GM21529 (cell line): ENCODE results near the gene HUNK.
"Not testable (repeated sequence)": the region's sequence is repeated elsewhere in the genome, so short reads cannot be mapped to it uniquely, and the experiment has no call there.

ENCODE experiments used
- ATAC-seq: cut with Tn5 transposase; IDR thresholded peaks from one replicate; pipeline ENCODE4 v1.9.1; 2021; ENCODE audit not compliant: unreplicated experiment

HUNK gene

DNA sequence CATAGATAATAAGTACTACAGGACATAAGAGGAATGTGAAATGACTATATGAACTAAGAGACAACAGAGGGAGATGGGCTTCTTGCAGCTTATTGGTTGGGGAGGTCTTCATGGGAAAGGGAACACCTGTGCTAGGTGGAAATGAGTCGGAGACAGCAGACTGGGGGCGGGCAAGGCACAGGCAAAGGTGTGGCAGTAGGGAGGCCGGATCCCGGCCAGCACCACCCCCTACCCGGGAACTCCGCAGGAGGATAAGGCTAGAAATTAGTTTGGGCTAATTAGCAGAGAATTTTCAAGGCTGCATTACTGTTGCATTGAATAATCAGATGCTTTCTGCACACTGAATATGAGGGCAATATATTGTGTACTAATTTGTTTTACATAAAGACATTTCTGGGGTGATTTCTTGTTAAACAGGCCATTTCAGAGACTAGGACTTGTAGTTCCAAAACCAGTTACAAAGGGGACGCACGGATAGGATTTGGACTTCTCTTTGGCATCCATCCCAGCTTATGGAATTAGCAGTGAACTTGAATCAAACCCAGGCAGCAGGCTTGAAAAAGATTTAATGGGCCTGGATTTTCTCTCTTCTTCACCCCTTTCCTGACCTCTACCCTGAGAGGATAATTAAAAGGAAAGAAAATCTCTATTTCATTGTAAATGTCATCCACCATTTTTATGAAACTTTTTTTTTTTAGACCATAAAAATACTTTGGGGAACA lies 2.2 kb upstream of the HUNK start:
- ATAC-seq: no peak

DNA sequence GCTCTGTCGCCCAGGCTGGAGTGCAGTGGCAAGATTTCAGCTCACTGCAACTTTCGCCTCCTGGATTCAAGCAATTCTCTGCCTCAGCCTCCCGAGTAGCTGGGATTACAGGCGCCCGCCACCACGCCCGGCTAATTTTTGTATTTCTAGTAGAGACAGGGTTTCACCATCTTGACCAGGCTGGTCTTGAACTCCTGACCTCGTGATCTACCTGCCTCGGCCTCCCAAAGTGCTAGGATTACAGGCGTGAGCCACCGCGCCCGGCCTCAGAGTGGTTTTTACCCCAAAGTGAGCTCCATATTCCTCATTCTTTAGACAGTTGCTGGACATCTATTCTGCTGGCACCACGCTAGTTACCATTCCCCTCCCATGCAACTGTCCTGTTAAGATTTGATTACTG lies 1.4 kb upstream of the HUNK start:
- ATAC-seq: not testable (repeated sequence)

DNA sequence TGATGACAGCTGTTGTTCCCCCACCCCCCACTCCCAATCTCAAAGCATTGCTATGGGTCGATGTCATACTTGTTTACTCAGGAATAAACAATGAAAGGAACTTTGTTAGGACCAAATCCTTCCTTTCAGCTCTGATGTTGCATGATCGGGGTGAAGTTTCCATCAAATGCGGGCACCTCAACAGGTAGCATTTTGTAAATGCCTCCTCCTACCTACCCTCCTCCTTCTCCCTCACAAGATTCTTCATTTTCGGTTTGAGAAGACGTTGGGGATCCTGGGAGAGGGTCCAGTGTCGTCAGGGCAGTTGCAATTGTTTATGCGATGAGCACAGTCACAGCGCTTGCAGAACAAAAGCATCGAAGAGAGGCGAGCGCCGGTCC lies 758 bp upstream of the HUNK start:
- no peak for ATAC-seq

DNA sequence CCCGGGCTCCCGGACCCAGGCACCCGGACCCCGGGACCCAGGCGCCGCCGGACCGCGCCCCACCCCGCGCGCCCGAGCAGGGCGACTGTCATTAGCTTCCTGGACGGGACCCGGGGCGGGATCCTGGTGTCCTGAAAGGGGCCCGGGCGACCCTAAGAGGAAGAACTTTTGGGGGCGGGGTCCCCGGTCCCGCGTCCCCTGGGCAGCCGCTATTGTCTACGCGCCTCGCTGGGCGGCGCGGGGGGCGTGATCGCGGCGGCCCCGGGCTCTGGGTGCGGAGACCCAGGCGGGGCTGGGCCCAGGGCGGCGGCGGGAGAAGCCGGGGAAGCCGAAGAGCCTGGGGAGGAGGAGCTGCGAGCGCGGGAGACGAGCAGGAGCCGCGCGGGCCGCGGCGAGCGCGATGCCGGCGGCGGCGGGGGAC lies 465 bp downstream of the HUNK start:
- ATAC-seq: no peak

DNA sequence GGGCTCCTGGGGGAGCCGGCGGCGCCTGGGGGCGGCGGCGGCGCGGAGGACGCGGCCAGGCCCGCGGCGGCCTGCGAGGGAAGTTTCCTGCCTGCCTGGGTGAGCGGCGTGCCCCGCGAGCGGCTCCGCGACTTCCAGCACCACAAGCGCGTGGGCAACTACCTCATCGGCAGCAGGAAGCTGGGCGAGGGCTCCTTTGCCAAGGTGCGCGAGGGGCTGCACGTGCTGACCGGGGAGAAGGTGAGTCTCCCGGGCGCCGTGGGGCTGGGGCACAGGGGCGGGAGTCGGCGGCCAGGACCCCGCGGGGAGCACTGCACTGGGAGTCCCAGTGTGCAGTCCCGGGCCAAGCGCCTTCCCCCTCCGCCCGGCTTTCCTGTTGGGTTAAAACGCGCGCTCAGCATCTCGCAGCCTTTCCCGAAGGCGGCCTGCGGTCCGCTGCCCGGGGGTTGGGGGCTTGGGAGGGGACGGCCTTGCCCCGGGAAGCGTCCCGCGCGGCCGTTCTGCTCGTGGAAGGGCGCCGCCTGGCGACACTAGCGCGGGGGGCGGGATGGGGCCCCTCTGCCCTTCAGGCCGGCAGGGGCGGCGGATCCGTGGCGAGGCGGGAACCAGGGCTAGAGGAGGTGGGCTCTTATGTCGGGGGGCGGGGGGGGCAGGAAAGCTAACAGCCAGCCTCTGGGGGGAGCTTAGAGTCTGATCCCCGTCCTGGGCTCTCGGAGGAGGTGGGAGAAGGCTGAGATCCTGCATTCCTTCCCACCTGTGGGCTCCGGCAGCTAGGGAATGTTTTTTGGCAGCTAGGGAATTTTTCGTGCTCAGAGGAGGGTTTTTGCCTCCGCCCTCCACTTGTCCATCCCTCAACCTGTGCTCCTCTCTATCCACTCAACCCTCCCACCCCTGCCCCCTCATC lies 1.1 kb downstream of the HUNK start:
- ATAC-seq: no peak

DNA sequence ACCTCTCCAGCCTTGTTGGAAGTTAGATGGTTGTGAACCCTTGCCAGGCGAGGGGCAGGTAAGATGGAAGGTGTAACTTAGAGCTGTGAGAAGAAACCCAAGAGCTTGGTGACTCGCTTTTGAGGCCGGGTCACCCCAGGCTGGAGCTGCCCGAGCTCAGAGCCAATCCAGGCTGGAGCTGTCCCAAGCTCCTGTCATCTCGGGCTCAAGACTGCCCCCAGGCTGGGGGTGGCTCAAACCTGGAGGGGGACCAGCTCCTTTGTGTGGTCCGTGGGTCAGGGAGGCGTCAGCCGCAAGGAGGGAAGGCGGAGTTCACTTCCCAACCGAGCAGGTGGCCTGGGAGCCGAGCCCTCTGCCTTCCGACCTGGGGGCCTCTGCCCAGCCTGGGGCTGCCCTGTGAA lies 2.0 kb downstream of the HUNK start:
- no peak for ATAC-seq

DNA sequence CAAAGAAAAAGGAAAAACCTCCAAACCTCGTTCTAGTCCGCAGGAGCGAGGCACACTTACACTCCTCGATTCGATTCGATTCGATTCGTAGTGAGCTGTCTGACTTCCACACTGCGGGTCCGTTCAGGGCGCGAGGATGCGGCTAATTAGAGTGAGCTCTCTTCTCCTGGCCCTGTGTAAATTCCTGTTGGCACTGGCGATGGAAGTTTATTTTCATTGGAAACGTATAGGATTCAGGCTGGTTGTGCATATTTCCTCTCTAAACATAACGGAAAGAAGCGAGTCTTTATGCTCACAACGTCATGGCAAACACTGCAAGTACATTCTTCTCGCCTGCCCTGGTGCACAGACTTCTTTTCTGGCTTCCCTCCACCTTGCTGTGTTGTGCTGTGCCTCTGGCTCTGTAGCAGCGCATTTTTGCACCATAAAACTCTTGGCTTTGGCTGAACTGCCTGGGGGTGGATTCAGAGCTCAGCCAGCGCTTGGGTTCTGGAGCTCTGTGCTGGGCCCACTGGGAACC lies 2.7 kb downstream of the HUNK start:
- no peak for ATAC-seq

DNA sequence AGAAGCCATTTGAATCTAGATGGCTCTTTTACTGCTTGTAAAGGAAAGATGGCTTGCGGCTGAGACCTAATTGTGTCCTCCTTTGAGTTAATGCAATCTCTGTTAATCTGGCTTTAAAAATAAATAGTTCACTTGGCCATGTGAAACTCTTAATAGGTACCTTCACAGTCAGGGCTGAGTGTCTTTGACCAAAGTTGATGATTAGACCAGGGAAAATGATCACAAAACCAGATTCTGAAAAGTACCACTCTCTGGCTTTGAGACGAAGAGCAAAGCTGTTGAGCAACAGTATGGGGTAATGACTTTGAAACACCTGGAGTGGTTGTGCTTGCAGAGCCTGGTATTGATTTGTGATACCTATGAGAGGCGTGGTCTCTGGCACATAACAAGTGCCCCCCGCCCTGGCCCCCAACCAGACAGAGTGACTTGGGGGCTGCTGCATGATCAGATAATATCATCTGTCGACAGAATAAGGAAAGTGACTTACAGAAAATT lies 4.7 kb downstream of the HUNK start:
- ATAC-seq: no peak

DNA sequence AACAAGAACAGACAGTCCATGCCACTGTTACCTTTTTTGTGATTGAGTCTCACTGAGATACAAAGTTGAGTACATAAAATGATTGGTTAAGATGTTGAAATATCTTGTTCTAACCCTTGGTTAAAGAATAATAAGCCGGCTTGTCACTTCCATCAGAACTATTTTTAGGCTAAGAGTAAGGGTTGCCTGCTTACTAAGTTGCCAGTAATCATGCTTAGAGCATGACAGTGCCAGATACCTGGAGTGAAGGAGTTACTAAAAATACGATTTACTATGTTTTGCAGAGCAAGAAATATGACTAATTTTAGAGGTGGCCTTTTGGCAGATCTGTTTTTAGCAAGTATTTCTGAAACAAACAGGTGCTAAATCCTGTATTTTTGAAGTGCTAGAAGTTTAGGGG lies 6.0 kb downstream of the HUNK start:
- ATAC-seq: no peak

DNA sequence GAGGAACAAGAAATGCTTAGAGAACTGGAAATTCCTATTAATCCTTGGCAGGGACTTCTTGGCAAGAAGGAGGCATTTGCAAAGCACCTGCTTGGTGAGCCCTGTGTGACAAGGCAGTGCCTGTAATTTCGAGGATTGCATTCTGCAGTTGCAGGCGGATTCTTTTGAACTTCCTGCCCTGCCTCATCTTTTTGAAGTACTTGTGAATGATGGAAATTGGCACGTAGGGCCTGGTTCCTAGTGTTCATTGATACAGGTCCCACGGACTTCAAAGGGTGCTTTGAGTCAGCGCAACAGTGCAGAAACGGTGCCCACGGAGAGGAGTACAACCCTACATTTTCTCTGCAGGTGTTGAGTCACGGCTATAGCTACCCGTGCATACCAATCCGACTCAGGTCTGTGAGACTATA lies 6.4 kb downstream of the HUNK start:
- no peak for ATAC-seq

DNA sequence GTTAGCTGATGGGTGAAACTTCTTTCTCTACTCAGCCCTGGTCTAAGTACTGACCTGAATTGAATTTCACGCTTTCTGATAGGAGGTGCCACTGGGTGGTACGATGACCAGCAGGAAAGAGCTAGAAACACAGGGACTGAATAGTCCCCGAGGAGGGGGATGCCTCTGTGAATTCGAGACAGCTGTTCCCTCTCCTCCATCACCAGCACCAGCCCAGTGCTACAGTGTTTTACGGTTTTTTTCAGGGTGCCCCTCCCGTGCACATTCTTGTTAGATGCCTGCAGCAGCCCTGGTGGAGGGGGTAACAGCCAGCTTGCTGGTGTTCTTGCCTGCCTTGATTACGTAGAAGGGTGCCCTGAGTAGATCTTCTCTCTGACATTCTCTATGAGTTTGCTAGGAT lies 7.1 kb downstream of the HUNK start:
- ATAC-seq: no peak

DNA sequence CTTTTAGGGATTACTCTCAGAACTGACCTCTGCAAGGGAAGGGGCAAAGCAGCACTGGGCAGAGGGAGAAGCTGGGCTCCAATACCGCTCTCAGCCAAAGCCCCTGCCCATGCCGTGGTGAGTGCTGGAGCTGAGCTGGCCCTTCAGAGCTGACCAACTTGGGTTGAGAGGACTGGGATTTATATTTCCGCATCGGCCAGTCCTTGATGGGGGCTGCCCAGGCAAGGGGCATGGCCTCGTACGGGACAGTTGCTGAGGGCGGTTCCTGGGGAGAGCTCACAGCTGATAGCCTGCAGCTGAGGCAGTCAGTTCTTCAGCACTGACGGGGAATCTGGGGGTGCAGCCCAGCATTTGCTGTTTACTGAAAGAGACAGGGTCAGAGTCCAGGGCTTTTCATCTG lies 8.0 kb downstream of the HUNK start:
- ATAC-seq: no peak

DNA sequence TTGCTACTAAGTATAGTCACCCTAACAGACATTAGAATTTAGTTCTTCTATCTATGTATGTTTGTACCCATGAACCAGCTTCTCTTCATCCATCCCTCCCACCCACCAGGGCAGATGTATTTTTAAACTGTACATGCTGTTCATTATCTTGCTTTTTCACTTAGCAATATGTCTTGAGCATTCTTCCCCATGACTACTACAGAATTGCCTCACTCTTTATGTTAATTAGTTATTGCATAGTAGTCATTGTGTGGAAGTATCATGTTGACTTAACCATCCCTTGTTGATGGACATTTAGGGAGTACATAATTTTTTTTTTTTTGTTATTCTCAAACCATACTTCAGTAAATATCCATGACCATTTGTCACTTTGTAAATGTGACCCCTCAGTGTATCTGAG lies 9.9 kb downstream of the HUNK start:
- no peak for ATAC-seq

DNA sequence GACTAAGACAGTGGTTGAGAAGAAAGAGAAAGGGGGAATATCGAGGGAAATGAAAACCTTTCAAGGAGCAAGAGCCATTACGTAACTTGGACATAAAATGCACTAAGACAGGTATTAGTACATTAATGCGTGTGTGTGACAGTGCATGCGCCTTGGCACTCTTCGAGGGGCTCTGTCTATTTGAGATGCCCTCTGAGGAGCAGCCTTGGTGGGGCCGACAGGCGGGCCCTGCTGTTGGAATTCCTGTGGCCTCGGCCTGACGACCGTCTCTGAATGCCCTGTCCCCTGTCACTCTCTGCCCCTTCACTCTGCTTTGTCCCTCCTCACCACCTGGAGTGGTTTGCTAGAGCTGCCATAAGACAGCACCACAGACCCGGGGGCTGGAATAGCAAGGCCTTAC lies 12.3 kb downstream of the HUNK start:
- no peak for ATAC-seq

DNA sequence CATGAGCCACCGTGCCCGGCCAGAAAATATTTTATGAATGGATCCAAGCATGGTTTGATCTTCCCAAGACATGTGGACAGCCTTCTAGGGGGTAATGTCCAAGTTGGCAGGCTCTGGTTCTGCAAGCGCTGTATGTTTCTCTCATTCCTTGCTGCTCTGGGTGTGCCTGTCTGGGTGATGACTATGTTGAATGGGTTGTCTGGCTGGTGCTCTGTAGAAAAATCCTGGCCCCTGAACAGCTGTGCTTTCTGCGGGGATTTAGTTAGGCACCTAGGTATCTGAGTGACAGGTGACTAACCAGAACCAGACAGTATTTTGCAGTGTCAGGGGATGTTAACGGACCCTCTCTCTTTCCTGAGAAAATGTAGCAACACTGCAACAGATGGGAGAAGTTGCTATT lies 14.1 kb downstream of the HUNK start:
- no peak for ATAC-seq

DNA sequence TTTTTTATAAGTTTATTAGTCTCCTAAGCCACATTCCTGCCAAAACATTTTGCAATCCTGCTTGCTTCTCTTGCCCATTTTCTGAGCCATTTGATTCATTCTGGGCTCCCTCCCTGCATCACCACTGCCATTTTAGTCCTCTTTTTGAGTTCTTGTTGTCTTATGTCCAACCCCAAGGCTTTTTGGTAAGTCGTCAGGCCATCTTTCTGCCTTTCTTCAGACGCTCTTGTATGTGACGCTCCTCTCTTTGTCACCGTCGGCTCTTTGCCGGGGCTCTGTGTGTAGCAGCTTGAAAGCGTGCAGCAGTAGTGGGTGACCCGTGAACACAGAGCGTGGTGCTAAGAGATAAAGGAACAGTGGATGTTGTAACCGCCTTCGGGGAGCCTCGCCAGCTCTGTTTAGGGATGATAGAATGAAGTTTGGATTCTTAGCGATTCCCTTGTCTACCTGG lies 14.6 kb downstream of the HUNK start:
- no peak for ATAC-seq

DNA sequence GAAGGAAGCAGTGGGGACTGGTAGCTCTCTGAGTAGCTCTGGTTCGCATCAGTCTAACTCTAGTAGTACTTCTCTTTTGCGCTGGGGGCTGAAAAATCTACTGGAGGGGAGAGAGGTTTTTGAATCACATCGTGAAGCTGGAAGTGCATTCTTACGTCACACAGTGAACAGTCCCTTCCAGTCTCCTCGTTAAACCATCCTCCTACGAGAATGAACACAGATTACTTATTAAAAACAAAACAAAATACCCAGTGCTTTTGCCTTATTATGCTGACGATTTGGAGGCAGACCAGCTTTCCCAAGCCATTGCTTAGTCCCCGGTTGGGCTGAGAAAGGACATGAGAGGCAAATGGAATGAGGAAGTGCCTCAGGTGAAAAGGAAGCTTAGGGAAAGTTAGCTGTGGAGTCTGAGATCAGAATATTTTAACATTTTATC lies 16.1 kb downstream of the HUNK start:
- no peak for ATAC-seq

DNA sequence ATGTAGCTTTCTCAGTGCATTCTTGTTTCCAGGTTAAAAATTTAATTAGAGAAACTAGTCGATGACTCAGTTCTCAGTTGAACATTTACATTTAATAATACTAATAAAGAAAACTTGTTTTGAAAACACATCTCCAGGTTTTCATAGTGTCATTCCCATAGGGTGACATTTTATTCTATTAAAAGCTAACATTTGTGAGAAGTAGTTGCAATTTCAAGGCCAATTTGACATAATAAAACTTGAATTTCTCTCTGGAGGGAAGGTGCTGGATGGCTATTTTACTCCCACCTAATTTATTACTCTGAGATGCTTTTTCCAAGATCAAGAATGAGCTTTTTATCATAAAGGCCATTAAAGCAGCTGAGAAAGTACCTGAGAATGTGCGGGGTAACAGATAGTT lies 16.6 kb downstream of the HUNK start:
- ATAC-seq: no peak

DNA sequence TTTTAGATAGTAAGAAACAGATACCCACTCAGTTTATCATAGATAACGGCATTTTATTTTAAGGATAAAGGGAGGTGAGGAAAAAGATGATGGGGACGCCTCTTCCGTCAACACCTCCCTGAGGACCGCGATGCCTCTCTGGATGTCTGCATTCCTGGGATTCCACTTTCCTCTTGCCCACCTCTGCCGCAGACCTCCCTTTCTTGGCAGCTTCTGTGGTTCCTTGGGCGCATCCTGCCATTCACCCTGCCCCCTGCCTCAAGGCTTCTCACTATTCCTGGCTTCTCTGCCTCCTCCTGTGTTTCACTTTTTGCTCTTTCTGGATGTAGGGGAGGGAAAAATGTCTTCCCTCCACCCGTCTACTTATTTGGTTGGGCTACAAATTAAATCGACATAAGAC lies 19.9 kb downstream of the HUNK start:
- ATAC-seq: no peak

DNA sequence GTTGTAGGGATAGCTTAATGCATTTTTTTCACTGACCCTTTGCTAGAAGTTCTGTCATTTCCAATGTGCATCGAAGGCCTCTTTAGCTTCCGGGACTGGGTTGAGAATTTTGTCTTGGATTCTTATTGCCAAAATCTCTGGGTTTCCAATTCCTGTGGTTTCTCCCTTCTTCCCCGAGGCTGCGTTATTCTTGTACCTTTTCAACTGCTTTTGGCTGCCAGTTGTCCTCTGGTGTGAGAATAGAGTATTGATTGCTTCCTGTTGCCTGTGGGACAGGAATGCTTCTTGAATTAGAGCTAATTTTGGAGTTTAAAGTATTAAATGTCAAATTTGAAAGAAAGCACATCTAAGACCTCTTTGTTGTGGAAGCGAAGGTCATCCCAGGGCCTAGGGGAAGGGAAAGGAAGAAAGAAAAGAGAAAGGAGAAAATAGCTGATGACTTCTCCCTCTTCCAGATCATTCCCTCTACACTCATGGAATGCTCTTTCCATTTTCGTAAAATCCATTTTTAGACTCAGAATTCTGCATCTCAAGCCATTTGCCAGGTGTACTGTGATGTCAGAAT lies 21.1 kb downstream of the HUNK start:
- no peak for ATAC-seq

DNA sequence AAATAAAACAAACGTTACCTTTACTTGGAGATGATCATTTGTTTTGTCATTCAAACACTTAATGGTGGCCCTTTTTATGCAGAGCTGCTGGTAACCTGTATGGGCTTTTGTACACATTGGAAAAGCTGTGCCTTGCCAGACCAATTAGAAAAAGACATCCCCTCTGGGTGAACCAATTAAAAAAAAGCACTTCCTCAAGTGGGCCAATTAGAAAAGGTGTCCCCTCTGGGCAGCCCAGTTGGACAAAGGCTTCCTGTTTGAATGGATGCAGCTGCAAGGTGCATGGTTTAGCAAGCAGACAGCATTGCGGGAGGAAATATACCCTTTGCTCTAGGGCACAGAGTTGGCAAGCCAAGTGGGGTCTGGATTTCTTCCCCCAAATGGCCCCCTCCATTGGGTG lies 21.6 kb downstream of the HUNK start:
- ATAC-seq: no peak
